SKM-1 treated with dmso at 0.1 percent for 144 hours (cell line): ENCODE results near the gene PM20D2.
A peak's percentile ranks its signal among the peaks of the same experiment; 100 is the strongest.
"Not testable (repeated sequence)": the region's sequence is repeated elsewhere in the genome, so short reads cannot be mapped to it uniquely, and the experiment has no call there.

Experiments used
- DNase-seq: peaks from one replicate; lab custom pipeline; 2025; ENCODE audit not compliant: unreplicated experiment; lab: John Stamatoyannopoulos, UW

The PM20D2 gene

GRCh38 chr6:89145956-89146717, at the start of gene PM20D2:
TSS of gene PM20D2 (plus strand) at chr6:89146055. CDS start at chr6:89146145, 90 bp downstream.
- peak; percentile 73 for DNase-seq

- DNase-seq, result no peak
Measured at GRCh38 chr6:89098461-89098860, 47.4 kb upstream of the PM20D2 start.

GRCh38 chr6:89100114-89100513, 45.7 kb upstream of the PM20D2 start:
- DNase-seq, result no peak

- DNase-seq, result no peak
Measured at GRCh38 chr6:89110284-89110683, 35.6 kb upstream of the PM20D2 start.

GRCh38 chr6:89111933-89112332, 33.9 kb upstream of the PM20D2 start:
- DNase-seq, result no peak

- no peak for DNase-seq
Measured at GRCh38 chr6:89116702-89117101, 29.2 kb upstream of the PM20D2 start.

GRCh38 chr6:89117211-89118108, 28.4 kb upstream of the PM20D2 start, which contains the start of gene SRSF12:
TSS of gene SRSF12 (minus strand) at chr6:89118071. CDS start at chr6:89117887, 184 bp downstream.
- DNase-seq, result no peak

- DNase-seq, result peak; percentile 43
Measured at GRCh38 chr6:89118931-89119330, 26.9 kb upstream of the PM20D2 start.

- no peak for DNase-seq
Measured at GRCh38 chr6:89120371-89120770, 25.5 kb upstream of the PM20D2 start.

GRCh38 chr6:89121934-89122333, 23.9 kb upstream of the PM20D2 start:
- DNase-seq, result no peak

GRCh38 chr6:89122625-89123024, 23.2 kb upstream of the PM20D2 start:
- DNase-seq, result no peak

- not testable (repeated sequence) for DNase-seq
Measured at GRCh38 chr6:89128256-89128671, 17.6 kb upstream of the PM20D2 start.

- no peak for DNase-seq
Measured at GRCh38 chr6:89131599-89131998, 14.3 kb upstream of the PM20D2 start.

- DNase-seq, result peak; percentile 69
Measured at GRCh38 chr6:89132057-89132456, 13.8 kb upstream of the PM20D2 start.

- DNase-seq, result no peak
Measured at GRCh38 chr6:89133981-89134380, 11.9 kb upstream of the PM20D2 start.

- no peak for DNase-seq
Measured at GRCh38 chr6:89134723-89135122, 11.1 kb upstream of the PM20D2 start.

GRCh38 chr6:89138173-89138572, 7.7 kb upstream of the PM20D2 start:
- no peak for DNase-seq

- no peak for DNase-seq
Measured at GRCh38 chr6:89139509-89140346, 6.1 kb upstream of the PM20D2 start.

GRCh38 chr6:89140347-89141156, 5.3 kb upstream of the PM20D2 start:
- DNase-seq, result no peak

- no peak for DNase-seq
Measured at GRCh38 chr6:89144354-89144906, 1.4 kb upstream of the PM20D2 start.
